Kidney epithelial cell (primary cell): Measurements from ENCODE around the gene WNT5B. TPM values are rescaled to one million over a fixed set of nuclear protein-coding genes. Genes with fewer than 3 reads are reported as not detected.

Experiments
- DNase-seq: peaks from one replicate; pipeline ENCODE4 v3.0.0-alpha.2; 2010; ENCODE audit warnings: low read depth
- H3K27me3 ChIP-seq: 2 replicates; pipeline ENCODE4 v1.6.0; 2011; ENCODE audit warnings: low read length; ENCODE audit not compliant: control insufficient read depth, insufficient read depth
- H3K36me3 ChIP-seq: 2 replicates; pipeline ENCODE4 v1.5.1; 2011; ENCODE audit warnings: low read length; ENCODE audit not compliant: control insufficient read depth, insufficient read depth
- H3K4me3 ChIP-seq: 2 replicates; pipeline ENCODE4 v1.5.1; 2011; ENCODE audit warnings: low read depth, mild to moderate bottlenecking, control low read depth, low read length
- CTCF ChIP-seq: IDR thresholded peaks from 2 replicates; pipeline ENCODE4 v1.5.1; 2011; ENCODE audit warnings: mild to moderate bottlenecking, moderate library complexity, low read length, control low read depth, inconsistent platforms; ENCODE audit not compliant: insufficient read depth, poor library complexity, severe bottlenecking
- total RNA-seq: library from RNA; depleted of rRNA; stranded (reverse); fragments of >200 nt; gene quantifications from 2 replicates; pipeline ENCODE4 v1.2.3, GENCODE V29; 2015

The WNT5B gene
- total RNA-seq, 1 donor from 2014 or later: 26.4 TPM

DNA sequence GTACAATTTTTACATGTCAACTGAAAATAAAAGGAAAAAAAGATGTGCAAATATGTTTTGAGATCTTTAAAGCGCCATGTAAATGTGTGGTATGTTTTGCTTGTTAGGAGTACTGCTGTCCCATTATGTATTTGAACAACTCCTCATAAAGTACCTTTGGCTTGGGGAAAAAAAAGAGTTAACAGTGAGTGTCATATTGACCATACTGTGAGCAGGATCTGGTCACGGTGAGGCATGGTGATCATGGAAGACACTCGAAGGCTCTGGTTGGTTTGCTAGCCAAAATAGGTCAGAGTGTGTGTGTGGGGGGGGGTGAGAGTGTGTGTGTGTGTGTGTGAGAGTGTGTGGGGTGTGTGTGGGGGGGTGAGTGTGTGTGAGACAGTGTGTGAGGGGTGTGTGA, 24.6 kb upstream of the WNT5B start:
- no peak for DNase-seq
- Histone ChIP-seq H3K4me3 (no peak overlapping the region), H3K36me3 (no peaks in the 10 kb centered on the region), H3K27me3 (no peaks in the 10 kb centered on the region)
- TF ChIP-seq CTCF: no peak

- TF ChIP-seq CTCF: peak; percentile 78
- Histone ChIP-seq H3K36me3 (no peaks in the 10 kb centered on the region), H3K27me3 (no peaks in the 10 kb centered on the region), H3K4me3 (peak overlapping the region; percentile 12)
- no peak for DNase-seq
Observed at GRCh38 chr12:1605129-1606020, 23.7 kb upstream of the WNT5B start.

DNA sequence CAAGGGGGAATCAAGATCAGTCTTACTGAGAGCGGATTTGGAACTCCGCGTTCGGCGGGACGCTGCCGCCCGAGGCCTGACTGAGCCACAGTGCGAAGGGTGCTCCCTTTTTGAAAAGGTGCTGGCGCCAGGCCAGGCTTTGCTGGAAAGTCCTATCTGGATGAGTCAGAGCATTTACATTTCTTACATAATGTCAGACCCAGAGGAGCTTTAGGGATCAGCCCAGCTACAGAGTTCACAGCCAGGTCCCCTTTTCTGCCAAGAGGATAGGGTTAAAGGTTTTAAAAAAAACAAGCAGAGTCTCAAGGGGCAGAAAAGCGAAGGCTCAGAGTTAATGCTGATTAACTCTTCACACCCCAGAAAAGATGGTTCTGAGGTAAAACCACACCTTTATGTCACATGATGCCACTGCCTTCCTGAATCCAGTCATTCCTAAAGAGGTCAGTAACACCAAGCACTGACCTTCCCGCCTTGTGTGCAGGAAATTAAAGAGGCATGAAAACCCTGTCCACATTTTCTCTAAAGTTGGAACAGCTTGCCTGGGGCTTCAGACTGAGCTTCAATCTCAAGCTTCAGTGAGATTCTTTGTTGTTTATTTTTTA, 22.9 kb upstream of the WNT5B start:
- Histone ChIP-seq H3K27me3 (no peaks in the 10 kb centered on the region), H3K36me3 (no peaks in the 10 kb centered on the region), H3K4me3 (no peak overlapping the region)
- TF ChIP-seq CTCF: no peak
- DNase-seq: no peak

GRCh38 chr12:1607940-1608712, 20.9 kb upstream of the WNT5B start:
- no peaks in the 10 kb centered on the region for H3K27me3 ChIP-seq
- no peak for DNase-seq
- no peaks in the 10 kb centered on the region for H3K36me3 ChIP-seq
- H3K4me3 ChIP-seq: no peak overlapping the region
- no peak for TF ChIP-seq CTCF

DNA sequence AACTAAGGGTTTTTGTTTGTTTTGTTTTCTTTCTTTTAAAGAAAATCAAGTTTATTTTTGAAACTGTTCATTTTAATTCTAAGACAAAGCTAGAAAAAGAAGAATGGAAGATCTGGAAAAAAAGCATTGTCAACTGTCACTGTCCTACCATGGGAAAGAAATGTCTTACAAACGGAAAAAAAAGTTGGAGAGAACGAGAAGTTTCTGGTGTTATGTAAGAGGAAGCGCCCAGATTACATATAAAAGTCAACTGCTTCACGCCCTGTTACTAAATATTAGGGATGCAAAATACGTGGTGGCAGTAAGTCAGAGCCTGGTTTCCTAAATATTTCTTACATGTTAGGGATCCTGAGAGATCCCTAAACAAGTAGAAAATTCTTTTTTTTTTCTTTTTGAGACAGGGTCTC, 20.3 kb upstream of the WNT5B start:
- Histone ChIP-seq H3K4me3 (no peak overlapping the region), H3K27me3 (no peaks in the 10 kb centered on the region), H3K36me3 (no peaks in the 10 kb centered on the region)
- no peak for DNase-seq
- no peak for TF ChIP-seq CTCF
